Measurements from ENCODE around the gene C2CD2.

Gene C2CD2

DNA sequence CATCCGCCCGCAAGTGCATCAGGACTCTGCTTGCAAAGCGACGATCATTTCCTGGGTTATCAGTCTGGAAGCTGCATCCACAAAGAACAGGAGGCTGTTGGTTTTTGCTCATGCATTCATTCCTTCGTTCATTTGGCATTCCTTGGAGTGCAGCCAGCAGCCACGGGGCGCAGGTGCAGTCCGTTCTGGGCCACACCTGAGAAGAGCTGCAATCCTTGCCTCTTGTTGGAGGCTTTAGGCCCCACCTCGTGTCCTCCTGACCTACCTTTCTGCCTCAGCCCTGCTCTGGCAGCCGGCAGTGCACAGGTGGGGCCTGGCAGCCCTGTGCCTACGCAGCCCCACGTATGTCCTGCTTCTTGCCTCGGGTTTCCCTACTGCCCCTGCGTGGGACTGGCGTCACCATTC lies 19.6 kb upstream of the C2CD2 start:
- Histone ChIP-seq H2AFZ (ENCODE audit: low read length) (no peak overlapping the region), H3K4me2 (ENCODE audit: low read depth, low read length, poor library complexity, severe bottlenecking) (no peak overlapping the region), H3K27me3 (ENCODE audit: insufficient read depth, low read length, poor library complexity, severe bottlenecking) (no peaks in the 10 kb centered on the region), H3K9me3 (ENCODE audit: insufficient read depth, low read depth, low read length) (no peaks in the 10 kb centered on the region), H3K9me2 (replicated peaks; ENCODE audit: low read depth, low read length) (no peaks in the 10 kb centered on the region), H3K79me2 (ENCODE audit: insufficient read depth, low read length) (no peaks in the 10 kb centered on the region), H3K4me1 (ENCODE audit: insufficient read depth, low read length, poor library complexity, severe bottlenecking) (peaks cover 12% of the 10 kb centered on the region), H3K36me3 (ENCODE audit: insufficient read depth, low read length) (no peaks in the 10 kb centered on the region), H4K20me1 (ENCODE audit: insufficient read depth, low read length, poor library complexity, severe bottlenecking) (no peaks in the 10 kb centered on the region), H3K9ac (ENCODE audit: low read depth, low read length, poor library complexity, severe bottlenecking) (no peak overlapping the region), H3F3A (ENCODE audit: low read depth) (no peaks in the 10 kb centered on the region), H3K4me3 (ENCODE audit: low read length, poor library complexity, severe bottlenecking) (no peak overlapping the region)
- TF ChIP-seq EZH2phosphoT487 (IDR thresholded peaks at IDR 0.05; ENCODE audit: borderline replicate concordance): no peak
- TF ChIP-seq, protein P1, sequence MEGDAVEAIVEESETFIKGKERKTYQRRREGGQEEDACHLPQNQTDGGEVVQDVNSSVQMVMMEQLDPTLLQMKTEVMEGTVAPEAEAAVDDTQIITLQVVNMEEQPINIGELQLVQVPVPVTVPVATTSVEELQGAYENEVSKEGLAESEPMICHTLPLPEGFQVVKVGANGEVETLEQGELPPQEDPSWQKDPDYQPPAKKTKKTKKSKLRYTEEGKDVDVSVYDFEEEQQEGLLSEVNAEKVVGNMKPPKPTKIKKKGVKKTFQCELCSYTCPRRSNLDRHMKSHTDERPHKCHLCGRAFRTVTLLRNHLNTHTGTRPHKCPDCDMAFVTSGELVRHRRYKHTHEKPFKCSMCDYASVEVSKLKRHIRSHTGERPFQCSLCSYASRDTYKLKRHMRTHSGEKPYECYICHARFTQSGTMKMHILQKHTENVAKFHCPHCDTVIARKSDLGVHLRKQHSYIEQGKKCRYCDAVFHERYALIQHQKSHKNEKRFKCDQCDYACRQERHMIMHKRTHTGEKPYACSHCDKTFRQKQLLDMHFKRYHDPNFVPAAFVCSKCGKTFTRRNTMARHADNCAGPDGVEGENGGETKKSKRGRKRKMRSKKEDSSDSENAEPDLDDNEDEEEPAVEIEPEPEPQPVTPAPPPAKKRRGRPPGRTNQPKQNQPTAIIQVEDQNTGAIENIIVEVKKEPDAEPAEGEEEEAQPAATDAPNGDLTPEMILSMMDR (conservative IDR thresholded peaks at IDR 0.05; ENCODE audit: low read length): no peak

DNA sequence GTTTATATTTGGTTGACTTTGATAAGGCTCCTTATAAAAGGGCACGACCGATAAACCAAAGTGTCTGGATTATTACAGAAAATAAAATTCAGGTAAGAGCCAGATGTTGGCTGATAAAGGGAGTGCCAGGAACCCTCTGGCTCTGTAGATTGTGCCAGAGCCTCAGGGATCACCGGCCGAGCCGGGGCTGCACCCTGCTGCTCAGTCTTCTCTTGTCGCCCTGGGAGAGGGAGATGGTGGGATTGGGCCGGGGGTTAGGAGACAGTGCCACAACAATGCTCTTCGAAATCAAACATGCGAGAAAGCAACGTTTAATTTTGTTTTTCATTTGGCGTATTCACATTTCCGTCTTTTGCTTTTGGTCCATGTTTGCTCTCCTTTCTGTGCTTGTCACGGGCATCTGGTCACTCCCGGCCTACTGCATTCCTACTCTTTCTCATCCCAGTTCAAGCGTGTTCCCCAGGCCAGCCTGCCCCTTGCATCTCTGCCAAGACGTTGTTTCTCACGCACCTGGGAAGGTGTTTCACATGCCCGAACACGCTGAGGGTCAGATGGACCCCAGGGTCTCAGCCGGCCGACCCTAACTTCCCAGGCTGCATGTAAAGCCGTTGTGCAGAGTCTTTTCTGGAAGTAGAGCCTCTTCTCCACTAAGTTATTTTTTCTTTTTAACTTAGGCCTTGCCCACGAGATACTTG lies 18.8 kb upstream of the C2CD2 start:
- Histone ChIP-seq H3K36me3 (ENCODE audit: insufficient read depth, low read length) (no peaks in the 10 kb centered on the region), H3F3A (ENCODE audit: low read depth) (no peaks in the 10 kb centered on the region), H3K27me3 (ENCODE audit: insufficient read depth, low read length, poor library complexity, severe bottlenecking) (no peaks in the 10 kb centered on the region), H3K9me2 (replicated peaks; ENCODE audit: low read depth, low read length) (no peaks in the 10 kb centered on the region), H3K4me2 (ENCODE audit: low read depth, low read length, poor library complexity, severe bottlenecking) (no peak overlapping the region), H3K4me3 (ENCODE audit: low read length, poor library complexity, severe bottlenecking) (no peak overlapping the region), H2AFZ (ENCODE audit: low read length) (no peak overlapping the region), H3K9me3 (ENCODE audit: insufficient read depth, low read depth, low read length) (no peaks in the 10 kb centered on the region), H4K20me1 (ENCODE audit: insufficient read depth, low read length, poor library complexity, severe bottlenecking) (no peaks in the 10 kb centered on the region), H3K4me1 (ENCODE audit: insufficient read depth, low read length, poor library complexity, severe bottlenecking) (peaks cover 12% of the 10 kb centered on the region), H3K9ac (ENCODE audit: low read depth, low read length, poor library complexity, severe bottlenecking) (no peak overlapping the region), H3K79me2 (ENCODE audit: insufficient read depth, low read length) (no peaks in the 10 kb centered on the region)
- TF ChIP-seq, protein P1 (conservative IDR thresholded peaks at IDR 0.05; ENCODE audit: low read length): no peak
- no peak for TF ChIP-seq EZH2phosphoT487 (IDR thresholded peaks at IDR 0.05; ENCODE audit: borderline replicate concordance)

DNA sequence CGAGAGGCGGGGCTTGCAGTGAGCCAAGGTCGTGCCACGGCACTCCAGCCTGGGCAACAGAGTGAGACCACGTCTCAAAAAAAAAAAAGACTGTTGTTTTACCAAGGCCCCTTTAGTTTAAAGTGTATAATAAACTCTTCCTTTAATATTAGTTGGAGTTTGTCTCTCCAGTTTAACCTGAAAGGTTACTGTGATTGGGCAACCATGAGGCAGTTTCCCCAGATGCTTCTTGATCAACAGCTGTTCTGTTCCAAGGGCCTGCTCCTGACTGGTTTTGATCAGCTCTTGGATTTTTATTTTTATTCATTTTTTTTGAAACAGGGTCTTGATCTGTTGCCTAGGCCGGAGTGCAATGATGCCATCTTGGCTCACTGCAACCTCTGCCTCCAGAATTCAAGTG lies 18.1 kb upstream of the C2CD2 start:
- Histone ChIP-seq H3K9me3 (ENCODE audit: insufficient read depth, low read depth, low read length) (no peaks in the 10 kb centered on the region), H3K9me2 (replicated peaks; ENCODE audit: low read depth, low read length) (no peaks in the 10 kb centered on the region), H3K4me2 (ENCODE audit: low read depth, low read length, poor library complexity, severe bottlenecking) (no peak overlapping the region), H3K27me3 (ENCODE audit: insufficient read depth, low read length, poor library complexity, severe bottlenecking) (no peaks in the 10 kb centered on the region), H3F3A (ENCODE audit: low read depth) (no peaks in the 10 kb centered on the region), H3K9ac (ENCODE audit: low read depth, low read length, poor library complexity, severe bottlenecking) (no peak overlapping the region), H3K79me2 (ENCODE audit: insufficient read depth, low read length) (no peaks in the 10 kb centered on the region), H3K4me3 (ENCODE audit: low read length, poor library complexity, severe bottlenecking) (no peak overlapping the region), H3K36me3 (ENCODE audit: insufficient read depth, low read length) (no peaks in the 10 kb centered on the region), H3K4me1 (ENCODE audit: insufficient read depth, low read length, poor library complexity, severe bottlenecking) (peaks cover 12% of the 10 kb centered on the region), H2AFZ (ENCODE audit: low read length) (no peak overlapping the region), H4K20me1 (ENCODE audit: insufficient read depth, low read length, poor library complexity, severe bottlenecking) (no peaks in the 10 kb centered on the region)
- TF ChIP-seq EZH2phosphoT487 (IDR thresholded peaks at IDR 0.05; ENCODE audit: borderline replicate concordance): no peak
- TF ChIP-seq, protein P1 (conservative IDR thresholded peaks at IDR 0.05; ENCODE audit: low read length): no peak
